Measurements from ENCODE around the gene PTPN1. TPM values are rescaled to one million over a fixed set of nuclear protein-coding genes. Genes with fewer than 3 reads are reported as not detected.
A peak's percentile ranks its signal among the peaks of the same experiment; 100 is the strongest.
"Not testable (repeated sequence)": the region's sequence is repeated elsewhere in the genome, so short reads cannot be mapped to it uniquely, and the experiment has no call there.

Gene PTPN1
- total RNA-seq, 4 donors from 2014 or later, result 20.7 to 26.7 (median 23.7) TPM

GRCh38 chr20:50501972-50502745 is 8.0 kb upstream of the PTPN1 start:
- Histone ChIP-seq H3K27me3 (no peaks in the 10 kb centered on the region), H3K27ac (peak overlapping the region in 3 of 4 donors; percentile 44 to 72 (median 48)), H3K4me3 (no peak overlapping the region), H3K9me3 (no peaks in the 10 kb centered on the region), H3K36me3 (no peaks in the 10 kb centered on the region), H3K4me1 (peaks cover 0 to 21% (median 4%) of the 10 kb centered on the region in 4 donors)
- WGBS, 2 donors, result 73 to 79% methylated on average over 12 of the region's 12 CpGs
- TF ChIP-seq EP300 (IDR thresholded peaks at IDR 0.05) (no peak), CTCF (IDR thresholded peaks at IDR 0.05) (no peak), POLR2A (IDR thresholded peaks at IDR 0.05) (no peak)
- DNase-seq (ENCODE audit: low spot score in 2 of 2), result no peak

GRCh38 chr20:50504231-50504823 is 5.9 kb upstream of the PTPN1 start:
- no peak for DNase-seq (ENCODE audit: low spot score in 2 of 2)
- Histone ChIP-seq H3K27ac (peak overlapping the region in 3 of 4 donors; percentile 44 to 72 (median 63)), H3K4me3 (no peak overlapping the region), H3K27me3 (no peaks in the 10 kb centered on the region), H3K9me3 (no peaks in the 10 kb centered on the region), H3K36me3 (no peaks in the 10 kb centered on the region), H3K4me1 (peaks cover 0 to 23% (median 4%) of the 10 kb centered on the region in 4 donors)
- TF ChIP-seq EP300 (IDR thresholded peaks at IDR 0.05), result peak in 1 of 2 donors; percentile 18
- TF ChIP-seq CTCF (IDR thresholded peaks at IDR 0.05), result no peak
- WGBS, 2 donors, result 60 to 64% methylated on average over 4 of the region's 4 CpGs

- WGBS, 2 donors, result 86 to 90% methylated on average over 3 of the region's 3 CpGs
- peaks cover 0 to 31% (median 7%) of the 10 kb centered on the region in 4 donors for H3K4me1 ChIP-seq
- no peak overlapping the region for H3K27ac ChIP-seq
- no peaks in the 10 kb centered on the region for H3K27me3 ChIP-seq
- H3K4me3 ChIP-seq, result no peak overlapping the region
- H3K9me3 ChIP-seq, result no peaks in the 10 kb centered on the region
- no peaks in the 10 kb centered on the region for H3K36me3 ChIP-seq
- no peak for TF ChIP-seq POLR2A (IDR thresholded peaks at IDR 0.05)
- no peak for TF ChIP-seq EP300 (IDR thresholded peaks at IDR 0.05)
- TF ChIP-seq CTCF (IDR thresholded peaks at IDR 0.05), result no peak
- no peak for DNase-seq (ENCODE audit: low spot score in 2 of 2)
Measured at GRCh38 chr20:50506270-50506579, 4.0 kb upstream of the PTPN1 start.

- not testable (repeated sequence) for H3K36me3 ChIP-seq; H3K27ac ChIP-seq; H3K27me3 ChIP-seq; DNase-seq (ENCODE audit: low spot score in 2 of 2); H3K9me3 ChIP-seq; H3K4me3 ChIP-seq
- 93 to 95% methylated on average over 5 of the region's 5 CpGs for WGBS, 2 donors
- peaks cover 0 to 44% (median 20%) of the 10 kb centered on the region in 4 donors for H3K4me1 ChIP-seq
Measured at GRCh38 chr20:50507745-50508144, 2.4 kb upstream of the PTPN1 start.

- WGBS, 2 donors, result 78% methylated on average over 9 of the region's 9 CpGs
- no peaks in the 10 kb centered on the region for H3K36me3 ChIP-seq
- DNase-seq (ENCODE audit: low spot score in 2 of 2), result no peak
- H3K4me1 ChIP-seq, result peaks cover 0 to 49% (median 25%) of the 10 kb centered on the region in 4 donors
- TF ChIP-seq CTCF (IDR thresholded peaks at IDR 0.05), result no peak
- no peak for TF ChIP-seq EP300 (IDR thresholded peaks at IDR 0.05)
- TF ChIP-seq POLR2A (IDR thresholded peaks at IDR 0.05), result no peak
- H3K27ac ChIP-seq, result no peak overlapping the region
- H3K27me3 ChIP-seq, result no peaks in the 10 kb centered on the region
- no peak overlapping the region for H3K4me3 ChIP-seq
- H3K9me3 ChIP-seq, result no peaks in the 10 kb centered on the region
Measured at GRCh38 chr20:50508171-50508755, 1.9 kb upstream of the PTPN1 start.
